GM19099 (cell line): ENCODE measurements around the gene GPC6.

Source experiments
- POLR2A ChIP-seq: IDR thresholded peaks from 3 replicates; pipeline ENCODE4 v1.6.1; 2011; ENCODE audit warnings: low read depth; ENCODE audit not compliant: insufficient read length; ENCODE audit errors: extremely low read depth

Gene GPC6

DNA sequence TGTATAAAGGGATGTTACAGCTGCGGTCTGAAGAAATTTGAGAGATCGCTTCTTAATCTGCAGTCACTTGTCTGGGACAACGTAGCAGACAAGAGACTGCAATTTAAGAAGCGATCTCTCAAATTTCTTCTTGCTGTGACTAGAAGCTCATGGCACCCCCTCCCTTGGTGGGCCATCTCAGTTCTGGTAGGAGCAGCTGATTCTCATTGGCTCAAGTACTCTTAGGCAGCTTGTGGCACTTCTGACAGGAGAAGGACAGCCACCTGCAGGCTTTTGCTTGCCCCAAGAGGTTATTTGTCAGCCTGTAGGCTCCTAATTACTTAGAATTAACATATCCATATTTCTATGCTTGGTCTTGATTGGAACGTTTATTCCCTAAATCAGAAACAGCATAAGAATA lies 749.9 kb downstream of the GPC6 start:
- no peak for TF ChIP-seq POLR2A

DNA sequence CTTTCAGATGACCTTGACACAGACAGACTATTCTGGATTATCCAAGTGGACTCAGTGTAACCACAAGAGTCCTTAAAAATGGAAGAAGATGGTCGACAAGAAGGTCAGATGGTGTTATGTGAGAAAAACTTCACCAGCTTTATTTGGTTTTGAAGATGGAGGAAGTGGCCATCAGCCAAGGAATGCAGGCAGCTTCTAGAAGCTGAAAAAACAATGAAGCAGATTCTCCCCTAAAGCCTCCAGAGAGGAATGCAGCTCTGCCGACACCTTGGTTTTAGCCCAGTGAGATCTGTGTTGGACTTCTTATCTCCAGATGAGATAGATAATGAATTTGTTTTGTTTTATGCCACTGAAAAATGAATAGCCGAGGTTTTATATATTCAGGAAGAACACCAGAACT lies 751.4 kb downstream of the GPC6 start:
- TF ChIP-seq POLR2A: no peak

DNA sequence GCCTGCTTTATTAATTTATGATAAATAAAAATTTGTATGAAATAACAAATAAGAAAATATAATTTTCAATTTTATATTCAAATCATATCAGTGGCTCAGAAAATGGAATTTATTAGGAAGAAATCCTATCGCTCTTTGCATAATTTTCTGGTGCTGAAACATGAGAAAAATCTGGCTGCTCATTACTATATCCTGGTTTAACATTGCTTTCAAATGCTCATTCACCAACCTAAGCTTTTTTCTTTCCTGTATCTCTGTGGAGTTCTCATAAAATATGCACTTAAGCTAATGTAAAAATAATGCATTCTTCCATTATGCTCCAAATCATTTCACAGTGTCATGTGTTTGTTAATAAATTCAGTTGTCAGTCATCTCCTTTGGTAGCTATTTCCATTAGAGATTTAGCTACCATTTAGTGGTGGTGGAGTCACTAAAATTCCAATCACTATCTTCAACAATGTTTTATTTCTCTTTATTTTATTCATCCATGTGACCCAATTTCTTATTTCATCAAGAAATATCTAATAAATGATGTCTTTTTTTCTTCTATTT lies 754.9 kb downstream of the GPC6 start:
- no peak for TF ChIP-seq POLR2A

DNA sequence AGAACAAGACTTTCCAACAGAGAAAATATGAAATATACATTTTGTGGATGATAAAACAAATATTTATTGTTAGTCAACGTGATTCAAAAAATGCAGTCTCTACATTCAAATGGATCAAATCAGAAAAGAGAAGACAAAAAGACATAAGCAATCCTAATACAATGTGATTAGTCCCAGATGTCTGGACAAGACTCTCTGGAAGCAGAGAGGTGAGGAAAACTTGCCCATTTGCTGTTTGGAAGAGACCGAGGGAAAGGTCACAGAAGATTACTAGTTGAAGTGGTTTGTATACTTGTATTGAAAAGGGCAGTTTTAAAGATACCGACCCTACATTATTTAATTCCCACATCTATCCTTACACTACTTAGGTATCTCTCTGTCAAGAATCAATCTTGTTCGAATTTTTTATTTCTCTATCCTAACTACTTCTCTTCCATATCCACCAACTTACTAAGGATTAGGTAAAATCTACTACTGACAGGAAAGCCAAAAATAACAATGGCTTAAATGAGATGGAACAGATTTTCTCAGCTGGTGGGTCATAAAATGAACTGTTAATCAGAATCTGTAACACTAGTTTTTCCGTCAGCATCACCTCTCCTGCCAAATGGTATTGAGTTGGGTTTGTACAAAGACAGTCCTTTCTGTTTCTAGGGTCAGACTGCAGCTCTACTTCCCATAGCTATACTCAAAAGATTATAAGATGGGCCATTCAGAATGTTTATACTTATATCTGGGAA lies 755.7 kb downstream of the GPC6 start:
- no peak for TF ChIP-seq POLR2A

DNA sequence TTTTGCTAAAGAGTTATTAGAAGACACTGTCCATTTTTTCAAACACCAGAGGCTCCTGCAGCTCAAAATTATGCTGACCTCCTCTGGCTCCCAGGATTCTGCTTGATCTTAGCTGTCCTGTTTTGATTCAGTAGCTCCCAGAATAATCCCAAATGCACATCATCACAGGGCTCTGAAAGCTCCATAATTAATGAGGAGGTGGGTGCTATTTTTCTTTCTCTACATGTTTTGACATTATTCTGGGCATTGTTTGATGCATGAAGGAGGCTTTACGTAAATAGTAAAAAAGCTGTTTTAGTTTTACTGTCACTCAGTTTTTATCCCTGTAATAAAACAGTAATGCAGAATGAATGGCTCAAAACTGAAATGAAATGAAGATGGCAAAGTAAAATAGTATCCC lies 757.4 kb downstream of the GPC6 start:
- TF ChIP-seq POLR2A: no peak

DNA sequence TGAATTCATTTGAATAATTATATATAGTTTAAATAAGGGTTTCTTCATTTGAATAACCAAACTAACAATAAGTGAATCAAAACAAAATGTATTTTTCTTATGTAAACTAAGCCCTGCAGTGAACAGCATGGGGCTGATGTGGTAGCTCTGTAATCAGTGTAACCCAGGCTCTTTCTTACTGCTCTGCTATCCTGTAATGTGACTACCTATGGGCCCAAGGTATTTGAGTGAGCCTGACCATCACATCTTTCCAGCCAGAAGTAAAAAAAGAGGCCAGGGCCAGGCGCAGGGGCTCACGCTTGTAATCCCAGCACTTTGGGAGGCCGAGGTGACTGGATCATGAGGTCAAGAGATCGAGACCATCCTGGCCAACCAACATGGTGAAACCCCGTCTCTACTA lies 758.3 kb downstream of the GPC6 start:
- no peak for TF ChIP-seq POLR2A

DNA sequence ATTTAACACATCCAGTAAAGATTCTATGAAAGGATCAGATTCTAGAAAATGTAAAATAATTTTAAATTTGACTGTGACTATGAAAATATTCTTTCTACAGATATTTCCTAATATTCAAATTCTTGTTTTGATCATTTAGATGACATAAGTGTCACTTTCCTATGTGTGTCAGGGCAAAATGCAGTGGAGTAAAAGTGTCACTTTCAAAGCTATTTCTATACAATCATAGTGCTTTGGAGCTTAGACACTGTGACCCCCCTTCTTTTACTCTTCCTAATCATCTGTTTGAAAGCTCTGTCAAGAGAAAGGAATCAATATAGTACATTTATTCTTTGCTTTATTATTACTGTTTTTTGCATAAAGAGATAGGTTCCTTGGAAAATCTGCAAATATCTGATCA lies 760.9 kb downstream of the GPC6 start:
- no peak for TF ChIP-seq POLR2A

DNA sequence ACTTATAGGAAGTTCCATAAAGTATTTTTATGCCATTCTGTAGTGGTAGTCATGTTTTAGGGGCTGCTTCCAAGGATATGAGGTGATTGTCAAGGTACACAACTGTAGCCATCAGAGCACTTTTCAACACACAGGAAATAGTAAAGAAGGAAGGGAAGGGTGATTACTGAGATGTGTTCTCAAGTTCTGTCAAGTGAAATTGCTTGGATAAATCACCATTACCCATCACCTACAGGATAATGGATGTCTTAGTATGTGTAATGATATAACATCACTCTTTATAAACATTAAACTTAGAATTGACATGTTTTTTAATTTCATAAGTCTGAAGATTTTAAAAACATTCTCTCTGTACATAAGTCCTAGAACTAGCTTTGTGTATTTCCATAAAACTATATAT lies 765.0 kb downstream of the GPC6 start:
- TF ChIP-seq POLR2A: no peak

DNA sequence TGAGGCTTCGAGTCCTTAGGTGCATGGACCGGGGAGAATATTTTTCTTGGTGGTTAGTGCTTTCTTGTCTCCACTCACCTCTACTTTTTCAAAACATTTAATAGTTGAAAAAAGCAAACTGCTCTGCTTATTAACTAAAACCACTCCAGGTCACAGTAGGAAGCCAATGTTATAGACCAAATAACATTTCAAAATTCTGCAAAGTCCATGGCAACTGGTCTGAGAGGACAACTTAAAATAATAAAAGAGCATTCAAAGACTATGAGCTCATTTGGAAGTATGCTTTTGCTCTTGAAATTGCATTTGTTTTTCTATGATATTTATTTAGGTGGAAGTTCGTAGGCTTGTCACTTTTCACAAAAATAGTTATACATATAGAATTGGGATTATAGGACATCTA lies 769.9 kb downstream of the GPC6 start:
- no peak for TF ChIP-seq POLR2A

DNA sequence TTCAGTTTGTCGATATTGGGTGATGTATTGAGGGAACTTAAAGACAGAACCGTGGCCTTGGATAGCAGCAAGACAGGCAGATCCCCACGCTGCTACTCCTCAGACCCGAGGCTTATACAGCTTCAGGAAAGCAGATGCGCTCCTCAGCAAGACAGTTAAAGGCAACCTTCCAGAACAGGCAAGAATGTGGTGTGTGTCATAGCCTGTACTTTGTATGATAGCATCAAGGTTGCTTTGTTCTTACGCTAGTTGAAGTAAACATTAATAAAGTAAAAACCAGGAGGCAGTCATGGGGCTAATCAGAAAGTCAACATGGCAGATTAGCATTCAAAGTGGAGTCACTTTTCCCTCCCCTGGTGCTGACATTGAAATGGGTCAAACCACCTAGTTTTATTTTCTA lies 779.7 kb downstream of the GPC6 start:
- no peak for TF ChIP-seq POLR2A

DNA sequence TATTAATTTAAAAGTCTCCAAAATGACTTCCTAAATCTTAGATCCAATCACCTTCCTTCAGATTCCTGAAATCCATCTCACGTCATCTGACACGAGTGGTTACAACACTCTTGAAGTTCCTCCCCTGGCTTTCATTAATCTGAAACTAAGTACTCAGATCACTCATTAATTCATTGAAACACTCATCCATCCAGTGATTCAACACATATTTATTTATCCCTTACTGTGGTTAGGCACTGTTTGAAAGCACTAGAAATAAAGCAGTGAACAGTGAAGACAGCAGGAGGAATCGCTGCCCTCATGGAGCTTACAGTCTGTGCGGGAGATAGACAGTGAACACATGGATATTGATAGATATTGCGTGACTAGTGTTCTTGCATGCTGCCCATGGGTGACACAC lies 780.5 kb downstream of the GPC6 start:
- no peak for TF ChIP-seq POLR2A

DNA sequence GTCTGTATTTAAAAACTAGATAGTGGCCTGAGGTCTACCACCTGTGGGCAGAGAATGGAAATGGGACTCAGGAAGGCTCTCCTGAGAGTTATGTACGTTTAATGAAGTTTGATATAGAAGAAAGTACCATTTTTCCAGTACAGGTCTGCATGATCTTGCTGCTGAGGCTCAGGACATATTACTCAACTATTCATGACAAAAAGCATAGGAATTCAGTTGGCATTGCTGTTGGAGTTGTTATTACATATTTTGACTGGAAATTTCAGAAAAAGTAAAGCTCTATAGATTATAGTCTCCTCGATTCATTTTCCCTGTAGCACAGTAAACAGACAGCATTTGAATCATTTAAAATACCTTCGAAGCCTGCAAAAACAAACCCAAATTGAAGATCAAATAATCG lies 783.1 kb downstream of the GPC6 start:
- no peak for TF ChIP-seq POLR2A

DNA sequence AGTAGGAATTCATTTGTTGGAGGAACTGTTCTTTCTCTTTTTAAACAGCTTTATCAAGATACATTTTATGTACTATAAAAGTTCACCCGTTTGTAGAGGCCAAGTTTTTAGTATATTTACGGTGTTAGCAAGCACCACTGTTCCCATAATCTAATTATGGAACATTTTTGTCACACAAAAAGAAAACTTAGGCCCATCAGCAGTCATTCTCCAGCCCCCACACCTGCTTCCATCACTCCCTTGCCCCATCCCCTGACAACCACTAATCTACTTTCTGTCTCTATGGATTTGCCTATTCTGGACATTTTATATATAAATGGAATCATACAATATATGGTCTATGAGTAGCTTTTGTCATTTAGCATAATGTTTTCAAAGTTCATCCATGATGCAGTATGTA lies 787.9 kb downstream of the GPC6 start:
- no peak for TF ChIP-seq POLR2A

DNA sequence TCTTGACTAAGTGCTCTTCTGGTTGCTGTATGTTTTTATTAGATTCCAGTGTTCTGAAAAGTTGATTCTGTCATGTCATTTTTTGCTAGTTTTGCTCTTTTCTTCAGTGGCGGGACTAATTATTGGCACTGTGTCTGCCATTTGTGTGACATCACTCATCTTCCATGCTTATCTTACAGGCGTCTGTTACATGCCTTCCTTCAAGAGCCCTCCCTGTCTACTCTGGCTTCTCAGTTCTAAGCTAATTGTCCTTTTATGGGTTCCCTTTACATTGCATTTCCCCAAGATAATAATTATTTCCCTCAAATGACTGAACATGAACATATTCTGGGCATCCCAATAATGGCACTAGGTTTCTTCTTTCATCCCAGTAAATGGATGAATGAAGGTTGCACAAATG lies 793.8 kb downstream of the GPC6 start:
- no peak for TF ChIP-seq POLR2A

DNA sequence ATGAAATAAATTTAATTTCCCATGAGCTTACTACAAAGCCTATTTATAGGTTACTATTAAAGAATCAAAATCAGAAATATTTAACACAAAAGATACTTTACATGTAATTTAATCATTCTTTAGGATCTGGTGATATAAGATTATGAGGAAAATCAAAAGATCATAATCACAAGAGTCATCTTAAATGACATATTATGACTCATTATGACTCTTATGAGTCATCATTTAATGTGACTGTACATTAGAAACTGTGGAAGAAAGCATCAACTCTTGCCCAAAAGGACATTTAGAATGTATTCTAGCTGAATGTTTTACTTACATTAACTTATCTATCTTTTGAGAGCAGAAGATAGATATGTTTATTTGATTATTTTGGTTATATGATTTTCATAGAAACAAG lies 794.2 kb downstream of the GPC6 start:
- TF ChIP-seq POLR2A: no peak

DNA sequence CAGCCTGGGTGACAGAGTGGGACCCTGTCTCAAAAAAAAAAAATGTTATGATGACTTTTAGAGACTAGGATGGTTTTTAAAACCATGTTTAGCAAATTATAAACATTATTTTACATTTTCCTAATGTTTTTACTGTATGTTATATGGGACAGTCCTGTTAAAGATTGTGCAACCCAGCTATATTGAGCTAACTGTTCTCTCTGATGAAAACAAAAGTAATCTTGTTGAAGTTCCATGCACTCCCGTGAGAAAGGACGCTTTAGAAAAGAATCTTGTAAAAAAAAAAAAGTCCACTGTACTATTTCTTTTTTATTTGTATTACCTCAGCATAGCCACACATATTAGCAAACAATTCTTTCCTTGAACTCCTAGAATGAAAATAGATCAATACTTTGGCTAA lies 801.6 kb downstream of the GPC6 start:
- TF ChIP-seq POLR2A: no peak

DNA sequence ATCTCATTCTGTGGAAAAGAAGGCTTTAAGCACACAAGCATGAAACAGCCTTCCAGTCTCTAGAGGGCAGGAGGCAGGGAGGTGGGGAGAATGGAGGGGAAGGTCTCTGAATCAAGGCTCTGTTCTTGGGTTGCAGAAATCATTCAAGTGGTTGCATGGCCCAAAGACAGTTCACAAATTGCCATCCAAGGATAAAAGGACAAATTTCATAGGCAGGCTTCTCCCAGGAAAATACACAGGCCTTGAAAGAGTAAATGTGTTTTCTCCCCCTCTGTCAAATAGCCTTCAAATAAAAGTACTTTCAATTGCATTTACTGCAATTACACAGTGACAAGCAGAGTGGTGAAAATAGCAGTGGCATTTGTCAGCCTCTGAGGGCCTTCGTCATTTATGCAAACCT lies 802.0 kb downstream of the GPC6 start:
- TF ChIP-seq POLR2A: no peak
